A204.1 (cell line): Measurements from ENCODE around the gene PFDN2.

Experiments
- FAIRE-seq: peaks from 2 replicates; lab custom pipeline; 2012; peaks lifted over from hg19 to GRCh38; lab: Jason Lieb, UNC

Gene PFDN2

GRCh38 chr1:161117759-161118581 lies at the start of gene PFDN2, which contains the start of gene NIT1:
TSS of gene PFDN2 (minus strand) at chr1:161118037. CDS start at chr1:161118026, 11 bp downstream.
TSS of gene NIT1 (plus strand) at chr1:161118105. CDS start at chr1:161118177, 72 bp downstream.
- FAIRE-seq, result no peak

GRCh38 chr1:161166669-161167548 lies 49.1 kb upstream of the PFDN2 start:
- FAIRE-seq, result no peak

- FAIRE-seq, result peak; percentile 96
Observed at GRCh38 chr1:161165742-161166668, 48.2 kb upstream of the PFDN2 start, which contains the start of gene PPOX. TSS of gene PPOX (plus strand) at chr1:161166426. CDS start at chr1:161166848, 422 bp downstream.

GRCh38 chr1:161164901-161165610 lies 47.2 kb upstream of the PFDN2 start:
- FAIRE-seq, result no peak

GRCh38 chr1:161163793-161164192 lies 46.0 kb upstream of the PFDN2 start:
- FAIRE-seq, result no peak

- no peak for FAIRE-seq
Observed at GRCh38 chr1:161162806-161163205, 45.0 kb upstream of the PFDN2 start.

- FAIRE-seq, result no peak
Observed at GRCh38 chr1:161162052-161162451, 44.2 kb upstream of the PFDN2 start.

GRCh38 chr1:161161652-161162051 lies 43.8 kb upstream of the PFDN2 start:
- FAIRE-seq, result no peak

GRCh38 chr1:161160671-161161145 lies 42.9 kb upstream of the PFDN2 start:
- FAIRE-seq, result no peak

GRCh38 chr1:161159913-161160243 lies 42.0 kb upstream of the PFDN2 start:
- FAIRE-seq, result no peak

- no peak for FAIRE-seq
Observed at GRCh38 chr1:161159087-161159912, 41.5 kb upstream of the PFDN2 start, which contains the start of gene USP21. TSS of gene USP21 (plus strand) at chr1:161159500. CDS start at chr1:161160641, 1,141 bp downstream.

GRCh38 chr1:161158316-161159010 lies 40.6 kb upstream of the PFDN2 start:
- no peak for FAIRE-seq

- FAIRE-seq, result no peak
Observed at GRCh38 chr1:161157867-161158266, 40.0 kb upstream of the PFDN2 start.

- peak; percentile 47 for FAIRE-seq
Observed at GRCh38 chr1:161153682-161154337, 36.0 kb upstream of the PFDN2 start, which contains the start of gene UFC1. TSS of gene UFC1 (plus strand) at chr1:161153978. CDS start at chr1:161153998, 20 bp downstream.

GRCh38 chr1:161153176-161153575 lies 35.3 kb upstream of the PFDN2 start:
- FAIRE-seq, result no peak

GRCh38 chr1:161145832-161146231 lies 28.0 kb upstream of the PFDN2 start:
- FAIRE-seq, result no peak

- no peak for FAIRE-seq
Observed at GRCh38 chr1:161140755-161141400, 23.0 kb upstream of the PFDN2 start.

GRCh38 chr1:161139766-161140165 lies 21.9 kb upstream of the PFDN2 start:
- FAIRE-seq, result peak; percentile 83
